IPS-NIHi11 (cell line): ENCODE measurements around the gene PTBP1.

Experiments
- DNase-seq: peaks from one replicate; pipeline ENCODE4 v3.0.0; 2012; ENCODE audit warnings: mixed read lengths, low spot score

Gene PTBP1

GRCh38 chr19:854549-854948, 57.3 kb downstream of the PTBP1 start:
- DNase-seq = no peak

- no peak for DNase-seq
These were observed 57.9 kb downstream of the PTBP1 start for GRCh38 chr19:855142-855541.

- no peak for DNase-seq
These were observed 58.4 kb downstream of the PTBP1 start for GRCh38 chr19:855566-856120.

- no peak for DNase-seq
These were observed 61.0 kb downstream of the PTBP1 start for GRCh38 chr19:858284-858683.

GRCh38 chr19:858868-859843, 61.9 kb downstream of the PTBP1 start, which contains the start of gene CFD:
Gene CFD (plus strand): TSS chr19:859664. CDS start chr19:859690, 26 bp downstream.
- DNase-seq = no peak

GRCh38 chr19:861141-861755, 64.0 kb downstream of the PTBP1 start:
- no peak for DNase-seq
